Chondrocyte (in vitro differentiated cells): ENCODE results near the gene NTN1. TPM values are rescaled to one million over a fixed set of nuclear protein-coding genes. Genes with fewer than 3 reads are reported as not detected.

Source experiments
- DNase-seq: peaks from one replicate; pipeline ENCODE4 v3.0.0; 2021; ENCODE audit warnings: mixed read lengths, low spot score
- H3K27ac Mint-ChIP-seq: one replicate; pipeline ENCODE4 v1.8.0; 2021; ENCODE audit warnings: mild to moderate bottlenecking, moderate library complexity, mixed read lengths; ENCODE audit not compliant: unreplicated experiment
- H3K27me3 Mint-ChIP-seq: 2 replicates; pipeline ENCODE4 v1.8.0; 2021; ENCODE audit warnings: low read depth, mixed read lengths
- H3K36me3 Mint-ChIP-seq: 2 replicates; pipeline ENCODE4 v1.8.0; 2021; ENCODE audit warnings: low read depth, mixed read lengths
- H3K4me1 Mint-ChIP-seq: 2 replicates; pipeline ENCODE4 v1.8.0; 2021; ENCODE audit warnings: low read depth, mild to moderate bottlenecking, mixed read lengths
- H3K4me3 Mint-ChIP-seq: one replicate; pipeline ENCODE4 v1.8.0; 2021; ENCODE audit warnings: mild to moderate bottlenecking, moderate library complexity, mixed read lengths; ENCODE audit not compliant: unreplicated experiment
- H3K9me3 Mint-ChIP-seq: 2 replicates; pipeline ENCODE4 v1.8.0; 2021; ENCODE audit warnings: low read depth, mixed read lengths
- CTCF ChIP-seq: fragments of 200-600 bp; sonication (generic); IDR thresholded peaks from 2 replicates; pipeline ENCODE4 v1.5.0; 2021; ENCODE audit warnings: antibody characterized with exemption, mild to moderate bottlenecking, moderate library complexity
- total RNA-seq: library from RNA; stranded (reverse); gene quantifications from 3 replicates; pipeline ENCODE4 v1.2.1, GENCODE V29; 2021

Gene NTN1
- total RNA-seq, 1 donor from 2014 or later, result 4.0 TPM

GRCh38 chr17:9235346-9235745 is 214.0 kb downstream of the NTN1 start:
- no peak for DNase-seq
- Mint-ChIP-seq H3K36me3 (no peaks in the 10 kb centered on the region), H3K27me3 (no peaks in the 10 kb centered on the region), H3K4me3 (no peak overlapping the region), H3K9me3 (no peaks in the 10 kb centered on the region), H3K27ac (no peak overlapping the region), H3K4me1 (peaks cover 2% of the 10 kb centered on the region)
- no peak for TF ChIP-seq CTCF

- H3K36me3 Mint-ChIP-seq, result no peaks in the 10 kb centered on the region
- no peaks in the 10 kb centered on the region for H3K27me3 Mint-ChIP-seq
- no peak overlapping the region for H3K27ac Mint-ChIP-seq
- peak; percentile 46 for DNase-seq
- H3K4me1 Mint-ChIP-seq, result peaks cover 2% of the 10 kb centered on the region
- no peak overlapping the region for H3K4me3 Mint-ChIP-seq
- no peaks in the 10 kb centered on the region for H3K9me3 Mint-ChIP-seq
- TF ChIP-seq CTCF, result no peak
These were observed 215.2 kb downstream of the NTN1 start for GRCh38 chr17:9236286-9237052.

GRCh38 chr17:9237053-9237410 is 215.7 kb downstream of the NTN1 start:
- no peak for TF ChIP-seq CTCF

GRCh38 chr17:9237661-9238301 is 216.5 kb downstream of the NTN1 start:
- no peak for DNase-seq
- Mint-ChIP-seq H3K36me3 (no peaks in the 10 kb centered on the region), H3K4me3 (no peak overlapping the region), H3K9me3 (no peaks in the 10 kb centered on the region), H3K27me3 (no peaks in the 10 kb centered on the region), H3K4me1 (peaks cover 2% of the 10 kb centered on the region), H3K27ac (no peak overlapping the region)
- no peak for TF ChIP-seq CTCF

More at GRCh38 chr17:9237053-9237410, 215.7 kb downstream of the NTN1 start:
- Mint-ChIP-seq H3K27me3 (no peaks in the 10 kb centered on the region), H3K9me3 (no peaks in the 10 kb centered on the region), H3K36me3 (no peaks in the 10 kb centered on the region), H3K4me1 (peaks cover 2% of the 10 kb centered on the region), H3K27ac (no peak overlapping the region), H3K4me3 (no peak overlapping the region)
- no peak for DNase-seq

- DNase-seq, result no peak
- H3K4me1 Mint-ChIP-seq, result peaks cover 2% of the 10 kb centered on the region
- H3K36me3 Mint-ChIP-seq, result no peaks in the 10 kb centered on the region
- TF ChIP-seq CTCF, result no peak
- no peak overlapping the region for H3K4me3 Mint-ChIP-seq
- no peaks in the 10 kb centered on the region for H3K9me3 Mint-ChIP-seq
- H3K27ac Mint-ChIP-seq, result no peak overlapping the region
- H3K27me3 Mint-ChIP-seq, result no peaks in the 10 kb centered on the region
These were observed 217.3 kb downstream of the NTN1 start for GRCh38 chr17:9238340-9239245.
